ENCODE results near the gene HOXB2.

DNA sequence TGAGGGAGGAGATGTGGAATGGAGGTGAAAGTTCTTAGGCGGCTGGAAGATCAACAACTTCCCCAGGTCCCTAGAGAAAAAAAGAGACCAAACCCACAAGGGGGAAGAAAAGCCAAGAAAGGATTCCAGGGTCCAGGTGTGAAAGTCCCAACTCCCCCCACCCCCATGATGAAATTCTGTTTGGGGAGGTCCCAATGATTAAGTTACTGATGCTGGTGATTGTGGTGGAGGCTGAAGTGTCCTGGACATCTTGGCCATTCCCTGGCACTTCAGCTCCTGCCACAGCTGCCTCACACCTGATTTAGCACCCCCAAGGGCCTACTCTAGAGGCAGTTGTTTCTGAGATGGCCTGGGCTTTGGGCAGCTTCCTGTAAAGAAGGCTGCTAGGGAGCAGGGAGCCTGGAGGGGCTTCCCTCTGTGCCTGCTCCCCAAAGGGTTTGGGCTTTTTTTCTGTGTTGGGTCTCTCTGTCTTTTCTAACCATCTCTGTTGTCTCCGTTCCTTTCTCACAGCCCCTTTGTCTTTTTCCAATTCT lies 20.2 kb upstream of the HOXB2 start:
- TF ChIP-seq, protein P1, sequence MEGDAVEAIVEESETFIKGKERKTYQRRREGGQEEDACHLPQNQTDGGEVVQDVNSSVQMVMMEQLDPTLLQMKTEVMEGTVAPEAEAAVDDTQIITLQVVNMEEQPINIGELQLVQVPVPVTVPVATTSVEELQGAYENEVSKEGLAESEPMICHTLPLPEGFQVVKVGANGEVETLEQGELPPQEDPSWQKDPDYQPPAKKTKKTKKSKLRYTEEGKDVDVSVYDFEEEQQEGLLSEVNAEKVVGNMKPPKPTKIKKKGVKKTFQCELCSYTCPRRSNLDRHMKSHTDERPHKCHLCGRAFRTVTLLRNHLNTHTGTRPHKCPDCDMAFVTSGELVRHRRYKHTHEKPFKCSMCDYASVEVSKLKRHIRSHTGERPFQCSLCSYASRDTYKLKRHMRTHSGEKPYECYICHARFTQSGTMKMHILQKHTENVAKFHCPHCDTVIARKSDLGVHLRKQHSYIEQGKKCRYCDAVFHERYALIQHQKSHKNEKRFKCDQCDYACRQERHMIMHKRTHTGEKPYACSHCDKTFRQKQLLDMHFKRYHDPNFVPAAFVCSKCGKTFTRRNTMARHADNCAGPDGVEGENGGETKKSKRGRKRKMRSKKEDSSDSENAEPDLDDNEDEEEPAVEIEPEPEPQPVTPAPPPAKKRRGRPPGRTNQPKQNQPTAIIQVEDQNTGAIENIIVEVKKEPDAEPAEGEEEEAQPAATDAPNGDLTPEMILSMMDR (IDR thresholded peaks at IDR 0.05; ENCODE audit: borderline replicate concordance, extremely low read depth, low read length, poor library complexity, severe bottlenecking) = no peak
- TF ChIP-seq EZH2 (IDR thresholded peaks at IDR 0.05; ENCODE audit: borderline replicate concordance, low read depth, low read length, severe bottlenecking) = no peak

Measured in DND-41 (cell line).